ENCODE data around the gene TXNDC11. TPM values are rescaled to one million over a fixed set of nuclear protein-coding genes. Genes with fewer than 3 reads are reported as not detected.

Gene TXNDC11
- total and polyA plus RNA-seq, 10 of the 15 experiments (the other 5 are each of a cell fraction or from before 2014, with no cell fraction given): 1.7 to 86.7 (median 54.4) TPM

- H4K20me1 ChIP-seq (ENCODE audit: control insufficient read depth, insufficient read depth): no peaks in the 10 kb centered on the region; the same call in 1 of the 2 replicates
- in situ Hi-C loops (cut with MboI) (no loop called here), intact Hi-C loops (cut with micrococcal nuclease; ENCODE audit: unreplicated experiment) (loop anchor here (2.0 to 5.0 kb wide), 2 partner anchors 39 to 53 kb away; partner anchors contain the start of gene ZC3H7A)
- H2AFZ ChIP-seq (ENCODE audit: control insufficient read depth, low read depth, low read length): peak overlapping the region; percentile 57
- no peaks in the 10 kb centered on the region; a peak in 1 of 4 replicates for H3K36me3 ChIP-seq (ENCODE audit: control insufficient read depth in 2 of 2, insufficient read depth in 2 of 2, low read length in 1 of 2)
- peak overlapping the region; percentile 75 for H3K27ac ChIP-seq (ENCODE audit: control insufficient read depth, insufficient read depth)
- BruUV-seq (replicated peaks): TSS peak; percentile 94
- H3K9me3 ChIP-seq (replicated peaks; ENCODE audit: control insufficient read depth, insufficient read depth, low read length): no peaks in the 10 kb centered on the region
- ATAC-seq (peak; percentile 50), FAIRE-seq (peak; percentile 73), DNase-seq (ENCODE audit: low read depth, low spot score) (no peak)
- H3K4me2 ChIP-seq (ENCODE audit: control insufficient read depth, insufficient read depth): peak overlapping the region; percentile 93
- peaks cover 12% of the 10 kb centered on the region for H3K4me1 ChIP-seq (ENCODE audit: control insufficient read depth, insufficient read depth, low read length)
- ChIA-PET RAD21 (ENCODE audit: unreplicated experiment) (interaction anchor here (0.5 to 3.8 kb wide), 19 partner anchors 10 to 676 kb away, joined by 3 to 53 read pairs (median 5); partner anchors contain the start of gene ZC3H7A), CTCF (interaction anchor here (0.5 to 5.3 kb wide), 19 partner anchors 8 to 383 kb away, joined by 3 to 42 read pairs (median 4); partner anchors contain the start of gene ZC3H7A), POLR2A (interaction anchor here (0.7 to 9.2 kb wide), 25 partner anchors 9 to 222 kb away, joined by 3 to 164 read pairs (median 4); partner anchors contain the start of genes GSPT1, RSL1D1, TNFRSF17 and ZC3H7A), SMC1A (ENCODE audit: uncharacterized antibody, unreplicated experiment) (interaction anchor here (1.0 to 9.4 kb wide), 15 partner anchors 8 to 161 kb away, joined by 3 to 124 read pairs (median 5); partner anchors contain the start of genes RSL1D1 and ZC3H7A)
- H3K79me2 ChIP-seq (ENCODE audit: control insufficient read depth, insufficient read depth, low read length): peaks cover 51% of the 10 kb centered on the region
- H3K4me3 ChIP-seq: peak overlapping the region; percentile 83
- H3K27me3 ChIP-seq (replicated peaks in 1 of 2; ENCODE audit: control insufficient read depth in 2 of 2, insufficient read depth in 2 of 2, low read length in 1 of 2): no peaks in the 10 kb centered on the region
- WGBS (ENCODE audit: insufficient coverage, insufficient replicate concordance, low lambda C conversion rate, missing lambda C conversion rate): 7% methylated on average over 15 of the region's 21 CpGs
- H3K9ac ChIP-seq (ENCODE audit: control insufficient read depth, insufficient read depth, low read length): peak overlapping the region; percentile 95
- TF ChIP-seq KLF5 (IDR thresholded peaks at IDR 0.05; ENCODE audit: partially characterized antibody) (no peak), FOXK2 (IDR thresholded peaks at IDR 0.05) (no peak), SPI1 (IDR thresholded peaks at IDR 0.05; ENCODE audit: borderline replicate concordance, insufficient read depth, low read depth, low read length) (peak; percentile 53; the same call in 1 of the 2 replicates), SIX5 (IDR thresholded peaks at IDR 0.05; ENCODE audit: low read depth, low read length, severe bottlenecking) (no peak), SREBF2 (IDR thresholded peaks at IDR 0.05; ENCODE audit: low read length) (no peak), SMAD1 (IDR thresholded peaks at IDR 0.05; ENCODE audit: low read depth, partially characterized antibody) (no peak), EED (IDR thresholded peaks at IDR 0.05; ENCODE audit: low read depth) (no peak), TCF12 (IDR thresholded peaks at IDR 0.05; ENCODE audit: low read depth, low read length) (no peak), RCOR1 (conservative IDR thresholded peaks at IDR 0.05; ENCODE audit: low read depth, low read length) (no peak), SMAD5 (IDR thresholded peaks at IDR 0.05; ENCODE audit: low read depth) (0 out of 2 replicates have a peak, but pooled peaks have one; percentile 12), CHD1 (IDR thresholded peaks at IDR 0.05; ENCODE audit: low read depth, low read length) (no peak), LARP7 (IDR thresholded peaks at IDR 0.05) (no peak), ZNF384 (IDR thresholded peaks at IDR 0.05; ENCODE audit: borderline replicate concordance, low read depth, low read length) (no peak), ZBED1 (IDR thresholded peaks at IDR 0.05; ENCODE audit: borderline replicate concordance) (no peak), POLR2AphosphoS2 (IDR thresholded peaks at IDR 0.05; ENCODE audit: low read depth, low read length) (no peak), BCL3 (IDR thresholded peaks at IDR 0.05; ENCODE audit: borderline replicate concordance, insufficient read depth, low read depth, low read length, poor library complexity, severe bottlenecking) (no peak), STAT1 (conservative IDR thresholded peaks at IDR 0.05) (no peak), RBBP5 (conservative IDR thresholded peaks at IDR 0.05) (no peak), NFYA (IDR thresholded peaks at IDR 0.05; ENCODE audit: borderline replicate concordance, low read depth, low read length) (no peak), NFYB (IDR thresholded peaks at IDR 0.05; ENCODE audit: insufficient read depth, low read depth, low read length) (peak; percentile 21; the same call in 1 of the 2 replicates), CREM (IDR thresholded peaks at IDR 0.05; ENCODE audit: low read depth) (no peak)
- TF ChIP-seq, protein P1, sequence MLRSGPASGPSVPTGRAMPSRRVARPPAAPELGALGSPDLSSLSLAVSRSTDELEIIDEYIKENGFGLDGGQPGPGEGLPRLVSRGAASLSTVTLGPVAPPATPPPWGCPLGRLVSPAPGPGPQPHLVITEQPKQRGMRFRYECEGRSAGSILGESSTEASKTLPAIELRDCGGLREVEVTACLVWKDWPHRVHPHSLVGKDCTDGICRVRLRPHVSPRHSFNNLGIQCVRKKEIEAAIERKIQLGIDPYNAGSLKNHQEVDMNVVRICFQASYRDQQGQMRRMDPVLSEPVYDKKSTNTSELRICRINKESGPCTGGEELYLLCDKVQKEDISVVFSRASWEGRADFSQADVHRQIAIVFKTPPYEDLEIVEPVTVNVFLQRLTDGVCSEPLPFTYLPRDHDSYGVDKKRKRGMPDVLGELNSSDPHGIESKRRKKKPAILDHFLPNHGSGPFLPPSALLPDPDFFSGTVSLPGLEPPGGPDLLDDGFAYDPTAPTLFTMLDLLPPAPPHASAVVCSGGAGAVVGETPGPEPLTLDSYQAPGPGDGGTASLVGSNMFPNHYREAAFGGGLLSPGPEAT (IDR thresholded peaks at IDR 0.05; ENCODE audit: low read depth): 0 out of 2 replicates have a peak, but pooled peaks have one; percentile 29
Measured at GRCh38 chr16:11743308-11744074, 834 bp upstream of the TXNDC11 start.
